Ecto neural progenitor cell (in vitro differentiated cells): ENCODE measurements around the gene PTCH1.

ENCODE experiments used
- DNase-seq: peaks from one replicate; pipeline ENCODE4 v3.0.0-alpha.2; 2018; ENCODE audit warnings: low spot score

PTCH1 gene

DNA sequence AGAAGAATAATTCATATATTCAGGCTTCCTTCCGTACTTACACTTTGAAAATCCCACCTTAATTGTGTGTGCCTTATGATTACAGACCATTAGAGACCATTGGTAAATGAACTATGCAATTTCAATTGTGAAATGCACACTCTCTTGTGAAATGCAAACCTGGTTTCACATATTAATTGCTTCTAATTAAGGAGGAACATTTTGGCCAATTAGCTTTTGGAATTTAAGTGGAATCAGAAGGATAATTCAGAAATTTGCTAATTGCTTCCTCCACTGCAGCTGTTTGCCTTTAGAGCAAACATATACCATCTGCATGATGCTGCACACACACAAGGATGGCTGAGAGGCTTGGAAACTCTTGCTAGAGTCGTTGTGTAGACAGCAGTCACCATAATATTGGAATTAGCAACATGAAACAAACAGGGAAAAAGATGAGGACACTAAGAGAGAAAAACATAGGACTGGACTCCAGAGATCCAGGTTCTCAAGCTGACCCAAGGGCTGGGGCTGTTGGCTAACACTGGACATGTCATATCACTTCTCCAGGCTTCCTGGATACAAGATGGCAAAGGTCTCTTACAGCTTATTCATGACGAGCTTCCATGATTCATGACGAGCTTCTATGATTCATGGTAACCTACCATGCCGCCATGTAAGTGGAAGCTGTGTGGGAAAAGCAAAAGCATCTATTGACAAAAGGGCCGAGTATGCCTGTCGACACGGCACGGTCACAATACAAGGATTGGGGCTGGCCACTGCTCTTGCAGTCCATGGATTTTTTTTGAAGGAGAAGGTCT, 78.0 kb downstream of the PTCH1 start:
- DNase-seq: no peak

- no peak for DNase-seq
These were observed 79.2 kb downstream of the PTCH1 start for GRCh38 chr9:95437559-95437958.

DNA sequence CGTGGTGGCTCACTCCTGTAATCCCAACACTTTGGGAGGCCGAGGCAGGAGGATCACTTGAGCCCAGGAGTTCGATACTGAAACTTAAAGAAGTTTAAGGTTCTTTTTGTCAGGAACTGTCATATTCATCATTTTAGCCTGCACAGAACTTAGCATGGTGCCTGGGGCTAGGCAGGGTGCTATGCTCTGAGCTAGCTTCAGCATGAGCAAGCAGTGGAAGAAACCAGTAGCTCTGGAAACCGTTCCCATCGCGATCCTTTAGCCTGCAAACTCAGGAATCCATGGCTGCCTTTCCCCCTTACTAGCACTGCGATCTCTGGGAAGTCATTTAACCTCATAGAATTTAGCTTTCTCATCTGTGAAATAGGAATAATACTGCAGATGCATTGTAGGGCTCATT, 80.4 kb downstream of the PTCH1 start:
- no peak for DNase-seq

GRCh38 chr9:95435074-95435728, 81.6 kb downstream of the PTCH1 start:
- DNase-seq: no peak

GRCh38 chr9:95434116-95435073, 82.4 kb downstream of the PTCH1 start:
- no peak for DNase-seq

DNA sequence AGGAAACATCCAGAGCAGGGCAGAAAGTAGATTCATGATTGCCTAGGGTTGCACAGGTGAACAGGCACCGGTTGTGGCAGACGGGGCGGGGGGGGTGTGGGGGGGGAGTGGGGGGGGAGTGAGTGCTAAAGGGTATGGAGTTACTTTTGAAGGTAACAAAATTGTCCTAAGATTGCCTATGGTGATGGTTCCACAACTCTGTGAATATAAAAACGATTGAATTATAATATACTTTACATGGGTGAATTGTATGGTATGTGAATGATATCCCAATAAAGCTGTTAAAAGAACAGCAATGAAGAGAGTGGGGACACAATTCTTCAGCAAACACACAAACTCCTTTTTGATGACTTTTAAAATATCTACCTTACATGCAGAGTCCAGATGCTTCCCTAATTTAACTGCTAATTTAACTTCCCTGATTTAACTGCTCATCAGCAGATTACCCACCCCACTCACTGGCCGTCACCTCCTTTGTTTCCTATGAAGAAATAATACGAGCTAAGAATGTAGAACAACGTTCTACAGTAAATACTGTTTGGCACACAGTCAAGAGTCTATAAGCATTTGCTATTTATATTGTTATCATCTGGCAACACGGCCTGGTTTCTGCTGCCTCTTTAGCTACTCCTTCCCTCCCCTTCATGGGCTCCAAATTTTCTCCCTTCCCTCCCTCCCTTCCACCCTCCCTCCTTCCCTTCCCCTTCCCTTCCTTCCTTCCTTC, 83.5 kb downstream of the PTCH1 start:
- DNase-seq: no peak

DNA sequence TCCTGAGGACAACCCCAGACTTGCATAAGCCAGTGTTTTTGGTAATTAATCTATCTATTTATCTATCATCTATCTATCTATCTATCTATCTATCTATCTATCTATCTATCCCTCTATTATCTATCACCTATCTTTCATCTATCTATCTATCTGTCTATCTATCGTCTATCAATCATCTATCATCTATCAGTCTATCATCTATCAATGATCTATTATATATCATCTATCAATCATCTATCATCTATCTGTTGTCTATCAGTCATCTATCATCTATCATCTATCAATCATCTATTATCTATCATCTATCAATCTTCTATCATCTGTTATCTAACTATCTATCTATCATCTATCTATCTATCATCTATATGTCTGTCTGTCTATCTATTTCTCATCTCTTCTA, 85.5 kb downstream of the PTCH1 start:
- DNase-seq: no peak

- DNase-seq: no peak
These were observed 86.7 kb downstream of the PTCH1 start for GRCh38 chr9:95429948-95430620.

DNA sequence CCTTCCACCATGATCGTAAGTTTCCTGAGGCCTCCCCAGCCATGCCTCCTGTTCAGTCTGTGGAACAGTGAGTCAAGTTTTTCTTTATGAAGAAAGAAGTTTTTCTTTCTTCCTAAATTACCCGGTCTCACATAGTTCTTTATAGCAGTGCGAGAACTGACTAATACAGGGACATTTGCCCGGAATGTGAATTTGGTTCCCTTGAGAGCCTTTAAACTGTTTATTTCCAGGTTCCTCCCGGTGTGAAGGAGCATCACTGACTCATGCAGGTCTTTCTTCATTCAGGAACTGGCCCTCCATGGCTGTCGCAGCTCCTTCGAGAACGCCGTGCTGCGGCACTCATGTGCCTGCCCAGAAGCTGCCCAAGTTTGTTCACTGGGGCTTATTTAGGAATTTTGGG, 87.7 kb downstream of the PTCH1 start:
- no peak for DNase-seq

DNA sequence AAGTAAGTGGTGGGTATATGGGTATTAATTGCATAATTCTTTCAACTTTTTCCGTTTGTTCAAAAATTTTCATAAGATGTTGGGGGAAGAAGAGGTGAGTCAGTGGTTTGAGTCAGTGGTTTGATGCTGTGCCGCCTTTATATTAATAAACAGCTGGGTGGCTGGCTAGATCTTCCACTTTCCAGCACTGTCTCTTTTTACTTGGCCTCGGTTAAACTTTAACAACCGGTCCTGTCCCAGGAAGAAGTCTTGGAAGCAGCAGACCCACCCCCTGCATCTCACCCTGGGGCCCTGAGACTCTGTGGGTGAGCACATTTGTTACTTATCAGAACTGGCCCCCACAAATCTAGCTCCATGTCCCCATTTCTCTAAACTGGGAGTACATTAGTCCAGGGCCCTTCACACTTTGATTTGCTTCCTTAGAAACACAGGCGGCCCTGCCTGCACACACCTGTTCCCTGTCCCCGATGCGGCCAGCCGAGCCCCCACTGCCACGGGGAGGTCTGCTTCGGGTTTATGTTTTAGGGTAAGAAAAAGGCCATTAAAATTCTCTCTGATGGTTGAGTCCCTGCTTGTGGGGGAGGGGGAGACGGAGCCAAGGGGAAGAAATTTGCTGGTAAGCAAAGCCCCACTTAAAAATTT, 90.7 kb downstream of the PTCH1 start:
- DNase-seq: no peak

GRCh38 chr9:95422650-95423049, 94.1 kb downstream of the PTCH1 start:
- no peak for DNase-seq

- no peak for DNase-seq
These were observed 96.3 kb downstream of the PTCH1 start for GRCh38 chr9:95420518-95420917.

DNA sequence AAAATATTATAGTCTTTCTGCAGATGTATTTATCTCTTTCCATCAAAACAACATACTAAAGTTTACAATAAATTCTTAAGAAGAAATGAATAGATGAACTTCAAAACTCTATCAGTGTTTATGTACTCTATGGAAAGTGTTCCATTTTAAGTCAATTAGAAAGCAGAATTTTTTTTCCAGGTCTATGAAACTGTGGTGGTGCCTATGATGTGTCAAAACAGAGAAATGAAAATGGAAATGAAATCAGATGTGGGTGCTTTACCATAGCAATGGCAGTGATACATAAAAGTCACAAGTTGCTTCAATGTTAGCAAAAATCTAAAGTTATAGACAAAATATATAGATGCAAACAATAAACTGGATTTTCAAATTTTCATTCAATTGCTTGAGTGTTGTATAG, 97.3 kb downstream of the PTCH1 start:
- DNase-seq: no peak

GRCh38 chr9:95415158-95415557, 101.6 kb downstream of the PTCH1 start:
- no peak for DNase-seq

GRCh38 chr9:95413793-95414192, 103.0 kb downstream of the PTCH1 start:
- no peak for DNase-seq

- DNase-seq: no peak
These were observed 105.5 kb downstream of the PTCH1 start for GRCh38 chr9:95411054-95411892.

DNA sequence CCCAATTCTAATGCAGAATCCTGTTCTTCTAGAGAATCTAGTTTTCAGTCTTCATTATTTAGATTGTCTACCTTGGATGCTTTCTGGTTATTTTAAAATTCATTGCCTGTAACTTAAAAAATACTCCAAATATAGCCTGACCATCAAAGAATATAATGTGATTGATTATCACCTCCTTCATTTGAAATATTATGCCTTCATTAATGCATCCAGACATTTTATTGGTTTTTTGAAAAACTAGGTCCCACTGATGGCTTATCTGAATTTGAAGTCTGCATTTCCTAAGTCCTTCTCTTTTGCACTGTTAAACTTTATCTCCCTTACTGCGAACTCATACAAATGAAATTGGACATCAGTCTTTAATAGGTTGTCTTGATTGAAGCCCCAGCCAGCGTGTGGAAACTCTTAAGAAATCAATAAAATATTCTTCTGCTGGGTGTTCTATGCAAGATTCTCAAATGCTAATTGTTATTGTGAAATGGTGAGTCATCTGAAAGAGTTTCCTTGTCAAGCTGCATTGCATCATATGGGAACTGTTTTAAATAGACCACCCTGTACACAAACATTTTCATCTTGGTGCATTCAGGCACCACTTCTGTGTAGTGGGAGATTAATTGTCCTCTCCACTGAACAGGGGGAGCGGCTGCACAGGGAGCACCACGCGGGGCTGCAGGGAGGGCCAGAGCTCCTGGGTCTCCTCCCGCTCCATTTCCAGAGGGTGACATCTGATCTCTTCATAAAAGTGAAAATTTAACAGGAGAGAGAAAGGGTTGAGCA, 106.9 kb downstream of the PTCH1 start:
- DNase-seq: no peak

DNA sequence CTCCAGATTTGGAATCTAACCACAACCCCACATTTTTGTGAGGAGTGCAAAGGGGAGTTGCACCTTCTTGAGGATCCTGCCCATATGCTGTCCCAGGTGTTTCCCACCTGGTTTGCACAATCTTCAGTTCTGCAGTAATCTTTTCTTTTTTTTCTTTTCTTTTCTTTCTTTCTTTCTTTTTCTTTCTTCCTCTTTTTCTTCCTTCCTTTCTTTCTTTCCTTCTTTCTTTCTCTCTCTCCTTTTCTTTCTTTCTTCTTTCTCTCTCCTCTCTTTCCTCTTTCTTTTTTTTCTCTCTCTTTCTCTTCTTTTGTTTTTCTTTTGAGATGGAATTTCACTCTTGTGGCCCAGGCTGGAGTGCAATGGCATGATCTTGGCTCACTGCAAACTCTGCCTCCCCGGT, 109.2 kb downstream of the PTCH1 start:
- DNase-seq: no peak

GRCh38 chr9:95406121-95406520, 110.7 kb downstream of the PTCH1 start:
- no peak for DNase-seq
